A673 (cell line): Measurements from ENCODE around the gene CFAP206.

ENCODE experiments used
- EZH2 ChIP-seq: fragments of 200-600 bp; sonication (generic); IDR thresholded peaks from 2 replicates; pipeline ENCODE4 v1.6.1; 2017; ENCODE audit warnings: borderline replicate concordance, low read depth, mild to moderate bottlenecking, mixed read lengths, antibody characterized with exemption, low read length; ENCODE audit not compliant: poor library complexity, severe bottlenecking
- TF ChIP-seq, protein P1 (sequence below): fragments of 300-800, 200-600 bp; sonication (generic); conservative IDR thresholded peaks from 2 replicates; pipeline ENCODE4 v1.5.1; 2017; ENCODE audit warnings: low read depth, mild to moderate bottlenecking, antibody characterized with exemption, low read length, moderate library complexity, mixed read lengths

DNA sequence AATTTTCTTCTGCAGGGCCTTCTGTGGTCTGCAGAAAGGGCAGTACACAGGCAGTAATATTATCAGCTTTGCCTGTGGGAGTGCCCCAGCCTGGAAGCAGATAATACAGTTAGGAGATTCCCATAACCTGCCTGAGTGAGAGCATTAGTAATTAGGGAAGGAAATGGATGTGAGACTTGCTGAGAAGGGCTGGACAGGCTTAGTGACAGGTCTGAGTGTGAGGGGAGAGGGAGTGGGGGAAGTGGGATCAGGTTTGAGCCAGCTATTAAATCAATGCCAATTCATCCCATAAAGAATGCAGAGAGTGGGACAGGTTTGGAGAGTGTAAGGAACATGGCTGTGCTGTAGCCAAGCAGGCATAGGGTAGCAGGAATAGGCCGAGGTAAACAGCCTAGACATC lies 10.1 kb upstream of the CFAP206 start:
- TF ChIP-seq EZH2: no peak
- TF ChIP-seq, protein P1, sequence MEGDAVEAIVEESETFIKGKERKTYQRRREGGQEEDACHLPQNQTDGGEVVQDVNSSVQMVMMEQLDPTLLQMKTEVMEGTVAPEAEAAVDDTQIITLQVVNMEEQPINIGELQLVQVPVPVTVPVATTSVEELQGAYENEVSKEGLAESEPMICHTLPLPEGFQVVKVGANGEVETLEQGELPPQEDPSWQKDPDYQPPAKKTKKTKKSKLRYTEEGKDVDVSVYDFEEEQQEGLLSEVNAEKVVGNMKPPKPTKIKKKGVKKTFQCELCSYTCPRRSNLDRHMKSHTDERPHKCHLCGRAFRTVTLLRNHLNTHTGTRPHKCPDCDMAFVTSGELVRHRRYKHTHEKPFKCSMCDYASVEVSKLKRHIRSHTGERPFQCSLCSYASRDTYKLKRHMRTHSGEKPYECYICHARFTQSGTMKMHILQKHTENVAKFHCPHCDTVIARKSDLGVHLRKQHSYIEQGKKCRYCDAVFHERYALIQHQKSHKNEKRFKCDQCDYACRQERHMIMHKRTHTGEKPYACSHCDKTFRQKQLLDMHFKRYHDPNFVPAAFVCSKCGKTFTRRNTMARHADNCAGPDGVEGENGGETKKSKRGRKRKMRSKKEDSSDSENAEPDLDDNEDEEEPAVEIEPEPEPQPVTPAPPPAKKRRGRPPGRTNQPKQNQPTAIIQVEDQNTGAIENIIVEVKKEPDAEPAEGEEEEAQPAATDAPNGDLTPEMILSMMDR: no peak
